NCI-H2227 (cell line): ENCODE results near the gene PDE4DIP.
"Not testable (repeated sequence)": the region's sequence is repeated elsewhere in the genome, so short reads cannot be mapped to it uniquely, and the experiment has no call there.

Experiments
- DNase-seq: peaks from one replicate; lab custom pipeline; 2025; ENCODE audit not compliant: unreplicated experiment; lab: John Stamatoyannopoulos, UW

PDE4DIP gene

GRCh38 chr1:148869634-148869961 is 25.4 kb downstream of the PDE4DIP start:
- not testable (repeated sequence) for DNase-seq

GRCh38 chr1:148874408-148875388 is 30.5 kb downstream of the PDE4DIP start:
- DNase-seq, result not testable (repeated sequence)

GRCh38 chr1:148879812-148880416 is 35.7 kb downstream of the PDE4DIP start:
- not testable (repeated sequence) for DNase-seq

- not testable (repeated sequence) for DNase-seq
Observed at GRCh38 chr1:148881261-148881660, 37.0 kb downstream of the PDE4DIP start.

GRCh38 chr1:148885219-148885618 is 41.0 kb downstream of the PDE4DIP start:
- DNase-seq, result not testable (repeated sequence)

- DNase-seq, result not testable (repeated sequence)
Observed at GRCh38 chr1:148886293-148886692, 42.1 kb downstream of the PDE4DIP start.

DNA sequence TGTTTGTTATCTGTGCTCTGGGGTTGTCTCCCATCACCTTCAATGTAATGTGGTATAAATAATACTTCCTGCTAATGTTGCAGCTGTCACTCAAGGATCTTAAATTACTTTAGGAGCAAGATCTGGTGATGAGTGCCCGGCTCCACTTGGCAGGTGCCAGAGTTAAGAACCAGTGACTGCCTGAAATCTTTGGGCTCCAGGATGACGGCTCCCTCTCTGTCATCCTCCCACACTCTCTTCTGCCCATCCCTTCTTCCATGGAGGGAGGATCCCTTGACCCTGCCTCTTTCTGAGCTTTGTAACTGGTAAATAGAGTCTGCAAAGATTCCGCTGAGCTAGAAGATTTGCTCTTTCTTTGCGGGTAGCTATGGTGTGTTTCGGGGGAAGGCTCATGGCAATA is 44.4 kb downstream of the PDE4DIP start:
- DNase-seq, result not testable (repeated sequence)

DNA sequence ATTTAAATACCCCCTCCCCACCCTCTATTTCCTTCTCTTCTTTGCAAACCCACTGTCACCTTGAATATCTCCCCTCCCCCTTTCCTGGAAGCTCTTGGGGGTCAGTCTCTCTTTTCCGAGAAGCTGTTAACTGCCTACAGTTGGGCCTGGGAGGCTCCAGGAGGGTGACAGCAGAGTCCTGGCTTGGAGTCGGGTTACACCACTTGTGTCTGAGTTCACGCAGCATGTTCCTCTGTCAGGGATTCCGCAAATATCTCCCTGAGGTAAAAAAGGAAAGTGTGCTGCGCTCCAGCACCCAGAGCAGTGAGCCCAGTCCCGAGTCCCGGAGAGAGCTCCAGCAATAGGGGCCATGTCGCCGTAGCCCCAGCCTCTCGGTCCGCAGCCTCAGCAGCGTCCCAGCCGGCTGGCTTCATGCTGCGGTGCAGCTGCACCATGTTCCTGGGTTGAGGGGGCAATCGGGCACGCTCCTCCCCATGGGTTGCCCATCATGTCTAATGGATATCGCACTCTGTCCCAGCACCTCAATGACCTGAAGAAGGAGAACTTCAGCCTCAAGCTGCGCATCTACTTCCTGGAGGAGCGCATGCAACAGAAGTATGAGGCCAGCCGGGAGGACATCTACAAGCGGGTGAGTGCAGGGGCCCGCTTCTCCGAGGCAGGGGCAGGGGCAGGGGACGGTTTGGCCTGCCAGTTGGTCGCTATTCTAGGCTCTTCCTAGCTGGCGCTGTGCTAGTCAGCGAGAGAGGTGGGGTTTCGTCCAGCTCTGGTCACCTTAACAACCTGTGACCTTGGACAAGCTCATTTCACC is 45.2 kb downstream of the PDE4DIP start:
- DNase-seq, result not testable (repeated sequence)

DNA sequence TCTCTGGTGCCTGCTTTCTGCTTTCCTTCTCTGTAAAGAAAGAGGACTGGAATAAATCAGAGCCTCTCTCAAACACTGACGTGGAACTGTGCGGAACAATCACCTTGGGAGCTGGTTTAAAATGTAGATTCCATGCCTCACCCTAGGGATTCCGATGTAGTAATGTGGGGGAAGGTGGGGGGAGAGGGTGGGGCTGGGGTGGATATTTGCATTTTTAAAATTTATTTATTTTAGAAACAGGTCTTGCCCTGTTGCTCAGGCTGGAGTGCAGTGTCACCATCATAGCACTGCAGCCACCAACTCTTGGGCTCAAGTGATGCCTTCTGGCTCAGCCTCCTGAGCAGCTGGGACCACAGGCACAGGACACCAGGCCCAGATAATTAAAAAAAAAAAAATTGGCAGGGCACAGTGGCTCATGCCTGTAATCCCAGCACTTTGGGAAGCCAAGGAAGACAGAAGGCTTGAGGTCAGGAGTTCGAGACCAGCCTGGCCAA is 45.9 kb downstream of the PDE4DIP start:
- DNase-seq, result not testable (repeated sequence)

DNA sequence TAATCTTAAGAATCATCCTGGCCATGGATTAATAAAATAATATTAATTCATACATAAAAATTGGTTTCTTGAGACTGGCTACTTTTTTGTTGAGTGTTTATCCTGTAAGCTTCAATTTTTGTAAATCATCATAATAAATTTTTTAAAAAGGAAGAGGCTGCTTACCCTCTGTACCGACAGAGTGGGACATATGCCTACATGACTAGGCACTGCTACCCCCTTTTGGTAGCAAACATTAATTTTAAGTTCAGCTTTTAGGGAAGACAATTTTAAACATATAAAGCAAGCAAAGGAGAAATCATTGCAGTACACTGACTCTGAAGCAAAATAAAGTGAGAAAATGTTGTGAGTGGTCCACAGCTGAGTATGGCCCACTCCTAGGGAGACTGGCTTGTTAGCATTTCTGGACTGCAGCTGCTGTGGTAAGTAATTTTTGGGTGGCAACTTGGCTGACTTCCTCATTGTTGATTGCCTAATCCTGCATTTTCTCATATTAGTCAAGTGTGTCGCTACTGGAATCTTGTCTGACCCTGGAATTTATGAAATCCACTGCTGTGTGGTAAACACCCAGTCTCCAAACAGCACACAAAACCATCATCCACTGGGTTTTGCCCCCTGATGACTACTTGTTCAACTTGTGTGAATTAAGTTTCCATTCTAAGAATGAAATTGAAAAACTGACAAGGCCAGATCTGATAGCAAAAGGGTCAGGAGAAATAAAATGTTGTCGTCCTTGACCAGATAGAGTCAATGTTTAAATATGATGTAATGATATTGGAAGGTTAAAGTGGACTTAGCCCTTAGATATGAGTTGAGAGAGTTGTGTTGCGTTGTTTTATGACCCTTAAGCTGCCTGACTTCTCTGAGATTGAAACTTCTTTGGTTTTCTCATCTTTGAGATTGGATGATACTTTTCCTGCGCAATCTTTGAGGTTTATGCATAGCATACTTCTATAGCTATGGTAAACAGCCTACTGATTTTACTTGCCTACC is 50.4 kb downstream of the PDE4DIP start:
- DNase-seq, result not testable (repeated sequence)

DNA sequence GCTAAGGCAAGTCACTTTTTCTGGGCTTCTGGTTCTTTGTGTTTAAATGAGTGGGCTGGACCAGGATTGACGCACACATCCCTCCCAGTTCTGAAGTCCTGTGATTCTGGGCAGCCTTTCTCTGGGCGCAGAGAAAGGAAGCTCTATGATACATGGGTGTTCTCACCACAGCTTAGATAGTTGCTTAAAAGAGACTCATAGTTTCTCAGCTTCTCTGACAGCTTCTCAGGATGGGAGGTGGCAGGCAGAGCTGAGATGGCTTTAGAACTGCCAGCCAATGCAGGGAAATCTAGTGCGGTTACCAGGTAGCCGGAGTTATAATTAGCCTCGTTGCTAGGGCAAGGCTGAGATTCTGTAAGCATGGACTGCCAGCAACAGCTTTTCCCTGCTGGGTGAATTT is 55.8 kb downstream of the PDE4DIP start:
- not testable (repeated sequence) for DNase-seq

- not testable (repeated sequence) for DNase-seq
Observed at GRCh38 chr1:148900691-148901090, 56.5 kb downstream of the PDE4DIP start.

DNA sequence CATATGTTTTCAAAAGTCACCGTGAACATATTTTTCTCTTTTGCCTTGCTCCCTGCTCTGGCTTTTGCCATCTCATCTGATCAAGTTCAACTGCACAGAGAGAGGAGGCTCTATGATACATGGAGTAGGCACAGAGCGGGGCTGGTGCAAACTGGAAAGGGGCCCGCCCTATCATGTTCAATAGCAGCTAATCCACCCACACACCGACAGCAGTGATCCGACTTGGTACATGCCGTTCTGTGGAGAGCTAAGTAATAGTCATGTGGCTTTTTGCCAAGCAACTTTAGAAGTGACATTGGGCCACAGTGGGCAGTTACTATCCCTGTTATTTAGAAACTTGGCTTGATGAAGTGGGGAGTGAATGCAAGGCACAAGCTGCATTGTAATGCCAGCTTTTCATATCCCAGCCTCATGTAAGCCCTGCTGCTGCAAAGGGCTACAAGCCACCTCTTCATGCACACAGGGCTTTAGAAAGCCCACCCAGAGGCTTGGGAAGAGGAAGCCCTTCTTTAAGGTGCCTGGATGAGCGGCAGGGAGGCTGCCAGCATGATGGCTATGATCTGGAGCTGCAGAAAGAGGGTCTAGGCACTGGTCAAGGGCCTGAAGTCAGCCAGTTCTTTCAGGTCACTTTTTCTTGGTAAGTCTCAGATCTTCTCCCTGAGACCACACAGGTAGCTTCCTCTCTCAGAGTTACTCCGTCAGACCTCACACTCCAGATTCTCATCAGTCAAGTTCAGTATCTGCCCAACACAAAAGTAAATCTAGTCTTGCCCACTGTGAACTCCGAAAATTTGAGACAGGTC is 57.1 kb downstream of the PDE4DIP start:
- DNase-seq, result not testable (repeated sequence)

DNA sequence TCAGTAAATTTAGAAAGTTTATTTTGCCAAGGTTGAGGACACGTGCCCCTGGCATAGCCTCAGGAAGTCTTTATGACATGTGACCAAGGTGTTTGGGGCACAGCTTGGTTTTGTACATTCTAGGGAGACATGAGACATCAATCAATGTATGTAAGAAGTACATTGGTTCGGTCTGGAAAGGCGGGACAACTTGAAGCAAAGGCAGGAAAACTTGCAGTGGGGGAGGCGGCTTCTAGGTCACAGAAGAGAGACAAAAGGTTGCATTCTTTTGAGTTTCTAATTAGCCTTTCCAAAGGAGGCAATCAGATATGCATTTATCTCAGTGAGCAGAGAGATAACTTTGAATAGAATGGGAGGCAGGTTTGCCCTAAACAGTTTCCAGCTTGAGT is 57.7 kb downstream of the PDE4DIP start:
- DNase-seq, result not testable (repeated sequence)

GRCh38 chr1:148909219-148909826 is 65.1 kb downstream of the PDE4DIP start:
- not testable (repeated sequence) for DNase-seq

GRCh38 chr1:148911303-148911928 is 67.2 kb downstream of the PDE4DIP start:
- DNase-seq, result not testable (repeated sequence)

- not testable (repeated sequence) for DNase-seq
Observed at GRCh38 chr1:148916222-148916621, 72.0 kb downstream of the PDE4DIP start.

GRCh38 chr1:148916695-148917348 is 72.6 kb downstream of the PDE4DIP start:
- not testable (repeated sequence) for DNase-seq
